ENCODE measurements around the gene MAGI1.

Gene MAGI1

GRCh38 chr3:65762235-65762580 is 276.5 kb downstream of the MAGI1 start:
- DNase-seq, result no peak
- Mint-ChIP-seq H3K4me1 (no peaks in the 10 kb centered on the region), H3K27me3 (no peaks in the 10 kb centered on the region), H3K27ac (no peak overlapping the region), H3K36me3 (no peaks in the 10 kb centered on the region), H3K9me3 (peaks cover 2% of the 10 kb centered on the region), H3K4me3 (no peak overlapping the region)
- CTCF ChIA-PET, result no interaction called here

DNA sequence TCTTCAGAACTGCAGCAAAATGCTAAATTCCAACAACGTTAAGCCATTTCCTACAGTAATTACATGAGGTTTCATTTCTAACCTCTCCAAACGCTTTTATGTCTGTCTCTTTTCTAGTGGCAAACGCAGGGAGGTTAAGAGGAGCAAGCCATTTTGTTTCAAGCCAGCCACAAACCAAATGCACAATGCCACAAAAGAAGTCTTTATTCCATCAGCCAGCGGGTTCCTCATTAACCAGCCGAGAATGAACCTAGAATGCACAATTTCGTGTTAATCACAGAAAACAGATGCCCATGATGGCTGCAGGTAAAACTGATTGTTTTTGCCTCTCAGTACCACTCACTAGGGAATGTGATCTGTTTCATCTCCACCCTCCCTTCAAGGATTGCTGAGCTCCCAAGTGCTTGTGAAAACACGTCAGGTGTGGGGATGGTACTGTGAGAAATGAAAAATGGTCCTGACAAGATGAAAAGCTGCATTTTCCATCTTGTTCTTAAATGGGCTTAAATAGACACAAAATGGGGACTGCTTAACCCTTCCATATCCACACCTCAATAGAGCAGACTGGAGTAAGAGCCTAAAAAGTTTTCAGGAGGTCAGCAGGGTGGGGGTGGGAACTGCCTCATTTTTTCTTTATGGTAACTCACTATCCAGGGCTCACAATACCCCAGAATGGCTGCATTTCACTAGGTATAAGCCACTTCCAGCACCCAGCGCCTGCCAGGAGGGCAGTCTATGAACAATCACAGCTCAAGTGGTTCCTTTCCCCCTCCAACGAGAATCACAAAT is 277.1 kb downstream of the MAGI1 start:
- Mint-ChIP-seq H3K4me3 (no peak overlapping the region), H3K27me3 (no peaks in the 10 kb centered on the region), H3K9me3 (no peaks in the 10 kb centered on the region), H3K4me1 (no peaks in the 10 kb centered on the region), H3K36me3 (no peaks in the 10 kb centered on the region), H3K27ac (no peak overlapping the region)
- CTCF ChIA-PET, result no interaction called here
- DNase-seq, result no peak

DNA sequence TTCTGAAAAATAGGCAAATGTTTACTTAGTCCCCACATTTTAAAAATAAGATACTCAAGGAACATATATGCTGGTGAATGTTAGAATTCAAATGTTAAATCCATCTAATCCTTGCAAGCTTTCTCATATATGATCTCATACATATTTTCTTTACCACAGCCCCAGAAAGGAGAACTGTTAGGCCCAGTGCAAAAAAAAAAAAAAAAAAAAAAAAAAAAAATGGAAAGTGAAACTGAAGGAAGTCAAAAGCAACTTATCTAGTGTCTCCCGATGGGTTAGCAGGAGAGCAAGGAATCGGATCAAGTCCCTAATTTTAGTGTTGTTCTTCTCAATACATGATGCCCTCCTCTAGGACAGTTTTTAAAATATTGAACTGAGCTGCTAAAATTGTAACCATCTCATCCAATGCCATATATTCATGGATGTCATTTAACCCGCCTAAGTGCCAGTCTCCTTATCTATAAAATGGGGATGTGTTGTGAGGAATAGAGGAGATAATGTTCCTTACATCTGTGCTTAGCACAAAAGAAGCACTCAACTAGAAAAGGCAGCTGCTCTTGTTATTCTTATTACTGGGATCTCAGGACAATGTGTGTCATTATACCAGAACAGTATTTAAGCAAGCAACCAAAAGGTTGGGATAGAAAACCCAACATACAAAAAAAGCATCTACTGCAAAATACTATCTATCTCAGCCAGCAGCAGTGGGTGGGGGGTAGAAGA is 279.7 kb downstream of the MAGI1 start:
- H3K9me3 Mint-ChIP-seq, result no peaks in the 10 kb centered on the region
- H3K36me3 Mint-ChIP-seq, result no peaks in the 10 kb centered on the region
- H3K4me1 Mint-ChIP-seq, result no peaks in the 10 kb centered on the region
- CTCF ChIA-PET, result no interaction called here
- no peak overlapping the region for H3K4me3 Mint-ChIP-seq
- DNase-seq, result no peak
- H3K27me3 Mint-ChIP-seq, result no peaks in the 10 kb centered on the region
- no peak overlapping the region for H3K27ac Mint-ChIP-seq

- Mint-ChIP-seq H3K27ac (no peak overlapping the region), H3K36me3 (no peaks in the 10 kb centered on the region), H3K4me3 (no peak overlapping the region), H3K9me3 (no peaks in the 10 kb centered on the region), H3K4me1 (no peaks in the 10 kb centered on the region), H3K27me3 (no peaks in the 10 kb centered on the region)
- CTCF ChIA-PET, result no interaction called here
- no peak for DNase-seq
These were observed 280.3 kb downstream of the MAGI1 start for GRCh38 chr3:65758438-65758837.

GRCh38 chr3:65752636-65753035 is 286.1 kb downstream of the MAGI1 start:
- Mint-ChIP-seq H3K36me3 (no peaks in the 10 kb centered on the region), H3K27ac (no peak overlapping the region), H3K9me3 (no peaks in the 10 kb centered on the region), H3K27me3 (no peaks in the 10 kb centered on the region), H3K4me3 (no peak overlapping the region), H3K4me1 (no peaks in the 10 kb centered on the region)
- CTCF ChIA-PET, result no interaction called here
- DNase-seq, result no peak

GRCh38 chr3:65751123-65751700 is 287.5 kb downstream of the MAGI1 start:
- DNase-seq, result no peak

DNA sequence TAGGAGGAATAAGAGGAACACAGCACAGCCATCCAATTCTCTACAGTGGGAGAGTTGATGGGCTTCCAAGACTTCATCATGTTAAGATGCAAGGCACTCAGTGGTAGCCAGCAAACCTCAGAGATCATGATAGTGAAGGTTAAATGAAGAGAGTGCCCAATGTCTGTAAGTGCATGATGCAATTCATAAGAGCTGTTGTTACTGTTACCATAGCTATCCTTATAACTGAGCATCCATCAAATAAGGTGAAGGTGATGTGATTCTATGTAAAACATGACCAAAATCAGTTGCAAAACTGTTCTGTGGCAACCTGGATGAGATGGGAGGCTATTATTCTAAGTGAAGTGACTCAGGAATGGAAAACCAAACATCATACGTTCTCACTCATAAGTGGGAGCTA is 289.7 kb downstream of the MAGI1 start:
- H3K27ac Mint-ChIP-seq, result no peak overlapping the region
- H3K4me1 Mint-ChIP-seq, result no peaks in the 10 kb centered on the region
- no peak overlapping the region for H3K4me3 Mint-ChIP-seq
- DNase-seq, result no peak
- H3K9me3 Mint-ChIP-seq, result no peaks in the 10 kb centered on the region
- CTCF ChIA-PET, result no interaction called here
- no peaks in the 10 kb centered on the region for H3K36me3 Mint-ChIP-seq
- no peaks in the 10 kb centered on the region for H3K27me3 Mint-ChIP-seq

More at GRCh38 chr3:65751123-65751700, 287.5 kb downstream of the MAGI1 start:
- no peak overlapping the region for H3K4me3 Mint-ChIP-seq
- no peaks in the 10 kb centered on the region for H3K9me3 Mint-ChIP-seq
- no peak overlapping the region for H3K27ac Mint-ChIP-seq
- no peaks in the 10 kb centered on the region for H3K36me3 Mint-ChIP-seq
- H3K27me3 Mint-ChIP-seq, result no peaks in the 10 kb centered on the region
- CTCF ChIA-PET, result interaction anchor here (1.7 kb wide), 1 partner anchor 1217 kb away, joined by 7 read pairs; no protein-coding TSS in a partner anchor
- H3K4me1 Mint-ChIP-seq, result no peaks in the 10 kb centered on the region

DNA sequence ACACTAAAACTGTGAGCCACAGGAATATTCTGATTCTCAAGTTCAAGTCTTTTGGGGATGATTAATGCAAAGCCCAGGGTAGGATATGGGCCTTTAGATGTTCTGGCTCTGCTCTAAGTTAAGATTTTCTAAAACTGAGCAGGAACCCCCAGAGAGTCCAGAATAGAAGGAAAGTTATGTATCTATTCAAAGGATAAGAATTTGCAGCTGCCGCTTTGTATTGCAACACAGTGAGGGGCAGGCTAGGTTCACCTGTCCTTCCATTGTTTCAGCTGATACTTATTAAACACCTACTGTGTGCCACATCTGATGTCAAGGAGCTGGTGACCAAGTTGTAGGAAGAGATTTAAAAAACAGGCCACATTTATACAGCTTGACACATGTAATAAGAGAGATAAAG is 290.4 kb downstream of the MAGI1 start:
- no peak overlapping the region for H3K4me3 Mint-ChIP-seq
- no peaks in the 10 kb centered on the region for H3K4me1 Mint-ChIP-seq
- no peaks in the 10 kb centered on the region for H3K9me3 Mint-ChIP-seq
- H3K27me3 Mint-ChIP-seq, result no peaks in the 10 kb centered on the region
- no peak overlapping the region for H3K27ac Mint-ChIP-seq
- no peak for DNase-seq
- CTCF ChIA-PET, result interaction anchor here (1.2 kb wide), 1 partner anchor 8 kb away, joined by 3 read pairs; no protein-coding TSS in a partner anchor
- H3K36me3 Mint-ChIP-seq, result no peaks in the 10 kb centered on the region

DNA sequence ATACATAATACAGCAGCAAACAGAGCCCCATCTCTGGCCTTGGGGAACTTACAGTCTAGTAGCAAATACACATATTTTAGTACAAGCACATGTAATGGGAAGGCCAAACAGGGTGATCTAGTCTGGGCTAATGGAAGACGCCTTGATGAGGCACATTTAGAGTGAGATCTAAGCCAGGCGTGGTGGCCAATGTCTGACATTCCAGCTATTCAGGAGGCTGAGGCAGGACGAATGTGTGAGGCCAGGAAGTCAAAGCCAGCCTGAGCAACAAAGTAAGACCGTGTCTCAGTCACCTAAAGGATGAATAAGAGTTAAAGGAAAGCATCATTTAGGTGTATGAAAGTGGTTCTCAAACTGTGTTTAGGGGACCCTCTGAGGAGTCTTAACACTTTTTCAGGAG is 291.9 kb downstream of the MAGI1 start:
- CTCF ChIA-PET, result no interaction called here
- H3K4me3 Mint-ChIP-seq, result no peak overlapping the region
- no peaks in the 10 kb centered on the region for H3K9me3 Mint-ChIP-seq
- H3K27ac Mint-ChIP-seq, result no peak overlapping the region
- H3K27me3 Mint-ChIP-seq, result no peaks in the 10 kb centered on the region
- no peaks in the 10 kb centered on the region for H3K36me3 Mint-ChIP-seq
- no peak for DNase-seq
- H3K4me1 Mint-ChIP-seq, result no peaks in the 10 kb centered on the region

DNA sequence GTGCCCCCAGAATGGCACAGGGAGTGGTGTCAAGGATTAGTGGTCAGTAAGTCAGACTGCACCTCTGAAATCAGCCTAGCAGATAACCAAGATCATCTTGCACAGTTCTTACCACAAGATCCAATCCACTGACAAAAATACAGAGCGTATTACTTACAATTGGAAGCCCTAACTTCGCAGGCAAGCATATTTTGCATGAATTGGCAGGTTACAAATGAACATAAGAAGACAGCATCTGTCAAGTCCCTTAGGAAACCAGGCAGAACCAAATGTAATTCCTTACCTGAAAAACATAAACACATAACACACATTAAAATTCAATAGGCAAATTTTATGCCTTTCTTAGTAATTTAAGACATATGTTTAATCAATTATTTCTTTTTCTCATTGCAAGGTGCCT is 293.4 kb downstream of the MAGI1 start:
- no peaks in the 10 kb centered on the region for H3K36me3 Mint-ChIP-seq
- no peak overlapping the region for H3K4me3 Mint-ChIP-seq
- CTCF ChIA-PET, result no interaction called here
- H3K9me3 Mint-ChIP-seq, result no peaks in the 10 kb centered on the region
- no peaks in the 10 kb centered on the region for H3K27me3 Mint-ChIP-seq
- DNase-seq, result no peak
- no peaks in the 10 kb centered on the region for H3K4me1 Mint-ChIP-seq
- no peak overlapping the region for H3K27ac Mint-ChIP-seq

- H3K27ac Mint-ChIP-seq, result no peak overlapping the region
- DNase-seq, result no peak
- H3K4me1 Mint-ChIP-seq, result no peaks in the 10 kb centered on the region
- H3K36me3 Mint-ChIP-seq, result no peaks in the 10 kb centered on the region
- no peak overlapping the region for H3K4me3 Mint-ChIP-seq
- CTCF ChIA-PET, result no interaction called here
- no peaks in the 10 kb centered on the region for H3K27me3 Mint-ChIP-seq
- H3K9me3 Mint-ChIP-seq, result no peaks in the 10 kb centered on the region
These were observed 295.8 kb downstream of the MAGI1 start for GRCh38 chr3:65742914-65743313.

DNA sequence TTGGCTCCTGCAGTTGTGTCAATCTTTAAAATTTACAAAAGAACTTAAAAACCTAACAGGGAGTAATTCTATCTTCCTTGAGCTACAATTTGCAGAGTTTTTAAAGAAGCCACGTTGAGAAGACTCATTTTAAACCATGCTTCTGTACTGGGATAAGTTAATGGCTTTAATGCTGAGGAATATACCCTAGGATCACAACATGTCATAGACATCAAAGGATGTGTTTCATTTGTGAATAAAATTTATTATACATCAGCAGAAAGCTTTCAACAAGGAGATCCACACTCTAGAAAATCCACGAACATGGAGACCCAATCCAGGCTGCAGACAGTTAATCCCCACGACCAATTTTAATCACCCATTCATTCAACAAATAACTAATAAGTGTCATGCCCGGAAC is 297.2 kb downstream of the MAGI1 start:
- no peaks in the 10 kb centered on the region for H3K36me3 Mint-ChIP-seq
- no peak for DNase-seq
- H3K27me3 Mint-ChIP-seq, result no peaks in the 10 kb centered on the region
- H3K4me3 Mint-ChIP-seq, result no peak overlapping the region
- H3K27ac Mint-ChIP-seq, result no peak overlapping the region
- no peaks in the 10 kb centered on the region for H3K9me3 Mint-ChIP-seq
- no peaks in the 10 kb centered on the region for H3K4me1 Mint-ChIP-seq
- CTCF ChIA-PET, result interaction anchor here (0.9 kb wide), 1 partner anchor 1208 kb away, joined by 3 read pairs; no protein-coding TSS in a partner anchor

GRCh38 chr3:65739901-65740541 is 298.7 kb downstream of the MAGI1 start:
- H3K9me3 Mint-ChIP-seq, result no peaks in the 10 kb centered on the region
- no peak overlapping the region for H3K27ac Mint-ChIP-seq
- no peaks in the 10 kb centered on the region for H3K36me3 Mint-ChIP-seq
- no peaks in the 10 kb centered on the region for H3K27me3 Mint-ChIP-seq
- H3K4me1 Mint-ChIP-seq, result no peaks in the 10 kb centered on the region
- CTCF ChIA-PET, result no interaction called here
- no peak overlapping the region for H3K4me3 Mint-ChIP-seq
- no peak for DNase-seq

- H3K36me3 Mint-ChIP-seq, result no peaks in the 10 kb centered on the region
- no peak for DNase-seq
- H3K9me3 Mint-ChIP-seq, result no peaks in the 10 kb centered on the region
- H3K4me1 Mint-ChIP-seq, result no peaks in the 10 kb centered on the region
- CTCF ChIA-PET, result no interaction called here
- peaks cover 8% of the 10 kb centered on the region for H3K27me3 Mint-ChIP-seq
- H3K4me3 Mint-ChIP-seq, result no peak overlapping the region
- H3K27ac Mint-ChIP-seq, result no peak overlapping the region
These were observed 303.9 kb downstream of the MAGI1 start for GRCh38 chr3:65734792-65735191.
